ENCODE data around the gene MACROD2. TPM values are rescaled to one million over a fixed set of nuclear protein-coding genes. Genes with fewer than 3 reads are reported as not detected.

Gene MACROD2
- total RNA-seq, 1 experiment from 2014 or later: 1.6 TPM

DNA sequence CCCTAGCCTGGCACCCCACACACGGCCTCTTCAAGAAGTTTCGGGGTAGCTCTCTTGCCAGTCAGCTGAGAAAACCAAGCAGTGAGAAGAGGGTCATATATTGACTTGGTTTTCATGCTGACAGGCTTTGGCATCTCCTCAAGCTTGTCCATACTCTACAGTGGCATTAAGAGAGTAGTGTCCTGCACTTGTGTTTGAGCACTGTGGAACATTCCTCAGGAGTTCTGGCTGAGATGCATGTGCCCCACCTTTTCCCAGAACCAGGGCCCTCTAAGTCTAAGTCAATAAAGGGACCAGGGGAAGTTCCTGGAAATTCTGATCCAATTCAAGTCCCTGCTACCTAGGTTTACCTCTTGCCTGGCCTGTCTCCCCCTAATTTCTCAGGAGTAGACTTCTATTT is 886.2 kb downstream of the MACROD2 start:
- no peaks in the 10 kb centered on the region for H3K79me2 ChIP-seq (ENCODE audit: insufficient read depth, low read length)
- H3K9me3 ChIP-seq (ENCODE audit: control insufficient read depth, low read depth, low read length): no peaks in the 10 kb centered on the region
- WGBS (ENCODE audit: extremely low coverage, insufficient read length, low lambda C conversion rate): no CpG with 5 or more reads among the region's 2 CpGs
- H2BK12ac ChIP-seq (ENCODE audit: insufficient read length, low read depth, low read length): no peak overlapping the region
- Mint-ChIP-seq H3K4me1 (peaks cover 8 to 14% of the 10 kb centered on the region in 2 experiments), H3K9me3 (no peaks in the 10 kb centered on the region; a peak in 1 of 5 replicates), H3K27ac (no peak overlapping the region), H3K36me3 (ENCODE audit: insufficient read depth in 1 of 3, low read depth in 3 of 3) (no peaks in the 10 kb centered on the region), H3K27me3 (ENCODE audit: low read depth) (no peaks in the 10 kb centered on the region; the same call in 1 of the 2 replicates), H3K4me3 (no peak overlapping the region)
- no peaks in the 10 kb centered on the region for H4K20me1 ChIP-seq (ENCODE audit: control insufficient read depth, insufficient read depth, insufficient read length)
- H3K27me3 ChIP-seq (ENCODE audit: insufficient read depth, low read length): no peaks in the 10 kb centered on the region
- H2AK5ac ChIP-seq (ENCODE audit: insufficient read length, low read length): no peak overlapping the region
- H4K91ac ChIP-seq (ENCODE audit: insufficient read length, low read depth, low read length): no peak overlapping the region
- no peak overlapping the region for H4K8ac ChIP-seq (replicated peaks; ENCODE audit: insufficient read length, low read depth, low read length)
- no peak overlapping the region for H3K18ac ChIP-seq (ENCODE audit: insufficient read length, low read depth, low read length)
- H3K4ac ChIP-seq (ENCODE audit: low read depth, low read length): no peak overlapping the region
- H3K4me1 ChIP-seq (ENCODE audit: insufficient read depth, low read length): no peaks in the 10 kb centered on the region
- H3K56ac ChIP-seq (ENCODE audit: insufficient read length, low read depth, low read length): no peak overlapping the region
- H3K23ac ChIP-seq (ENCODE audit: insufficient read length, low read depth, low read length): no peak overlapping the region
- no peak overlapping the region for H2BK120ac ChIP-seq (ENCODE audit: low read depth, low read length, poor library complexity, severe bottlenecking)
- TF ChIP-seq, protein P1, sequence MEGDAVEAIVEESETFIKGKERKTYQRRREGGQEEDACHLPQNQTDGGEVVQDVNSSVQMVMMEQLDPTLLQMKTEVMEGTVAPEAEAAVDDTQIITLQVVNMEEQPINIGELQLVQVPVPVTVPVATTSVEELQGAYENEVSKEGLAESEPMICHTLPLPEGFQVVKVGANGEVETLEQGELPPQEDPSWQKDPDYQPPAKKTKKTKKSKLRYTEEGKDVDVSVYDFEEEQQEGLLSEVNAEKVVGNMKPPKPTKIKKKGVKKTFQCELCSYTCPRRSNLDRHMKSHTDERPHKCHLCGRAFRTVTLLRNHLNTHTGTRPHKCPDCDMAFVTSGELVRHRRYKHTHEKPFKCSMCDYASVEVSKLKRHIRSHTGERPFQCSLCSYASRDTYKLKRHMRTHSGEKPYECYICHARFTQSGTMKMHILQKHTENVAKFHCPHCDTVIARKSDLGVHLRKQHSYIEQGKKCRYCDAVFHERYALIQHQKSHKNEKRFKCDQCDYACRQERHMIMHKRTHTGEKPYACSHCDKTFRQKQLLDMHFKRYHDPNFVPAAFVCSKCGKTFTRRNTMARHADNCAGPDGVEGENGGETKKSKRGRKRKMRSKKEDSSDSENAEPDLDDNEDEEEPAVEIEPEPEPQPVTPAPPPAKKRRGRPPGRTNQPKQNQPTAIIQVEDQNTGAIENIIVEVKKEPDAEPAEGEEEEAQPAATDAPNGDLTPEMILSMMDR (conservative IDR thresholded peaks at IDR 0.05): no peak
- H3K14ac ChIP-seq (ENCODE audit: insufficient read depth, low read length): no peak overlapping the region
- no peaks in the 10 kb centered on the region for H3K23me2 ChIP-seq (ENCODE audit: insufficient read length, low read depth, low read length, poor library complexity, severe bottlenecking)
- no peak overlapping the region for H2AFZ ChIP-seq (ENCODE audit: low read length)
- no peak overlapping the region for H3K9ac ChIP-seq (ENCODE audit: extremely low read depth, insufficient read length, low read length)
- H2BK15ac ChIP-seq (ENCODE audit: low read depth, low read length): no peak overlapping the region
- H3T11ph ChIP-seq (ENCODE audit: low read length): no peak overlapping the region
- H3K4me2 ChIP-seq (ENCODE audit: insufficient read depth, insufficient read length, low read length): no peak overlapping the region
- no peak overlapping the region for H3K27ac ChIP-seq (ENCODE audit: insufficient read length, low read depth, low read length)
- no peak for DNase-seq
- no peaks in the 10 kb centered on the region for H3K79me1 ChIP-seq (ENCODE audit: insufficient read depth, low read depth, low read length, poor library complexity, severe bottlenecking)
- H4K5ac ChIP-seq (ENCODE audit: insufficient read length, low read depth, low read length): no peak overlapping the region
- H2BK20ac ChIP-seq (ENCODE audit: low read depth, low read length, poor library complexity, severe bottlenecking): no peak overlapping the region
- no peak overlapping the region for H2BK5ac ChIP-seq (ENCODE audit: insufficient read length, low read length)

All from H9 (cell line).